ENCODE measurements around the gene OR14C36. TPM values are rescaled to one million over a fixed set of nuclear protein-coding genes. Genes with fewer than 3 reads are reported as not detected.

Gene OR14C36
- total and polyA plus RNA-seq, 2 donors from 2014 or later, result not detected

GRCh38 chr1:248316796-248317195 lies 31.8 kb upstream of the OR14C36 start:
- FAIRE-seq, result no peak

GRCh38 chr1:248324468-248324867 lies 24.1 kb upstream of the OR14C36 start, which contains the start of gene OR2M7:
OR2M7 (minus strand) TSS chr1:248324568; CDS start chr1:248324568, 0 bp downstream.
- Histone ChIP-seq H3K36me3 (ENCODE audit: control insufficient read depth in 2 of 3, insufficient read depth in 3 of 3, low read length in 3 of 3) (no peaks in the 10 kb centered on the region), H3K27ac (ENCODE audit: low read depth in 2 of 2, low read length in 2 of 2) (no peak within 1 kb of the TSS), H3K9me3 (ENCODE audit: control insufficient read depth in 2 of 3, insufficient read depth in 1 of 3, low read length in 3 of 3) (no peaks in the 10 kb centered on the region), H3K9ac (ENCODE audit: low read length in 3 of 3) (no peak within 1 kb of the TSS), H3K4me1 (ENCODE audit: control insufficient read depth in 2 of 3, insufficient read depth in 2 of 3, low read depth in 1 of 3, low read length in 3 of 3) (no peaks in the 10 kb centered on the region), H3K4me3 (ENCODE audit: low read length in 3 of 3) (no peak within 1 kb of the TSS), H3K27me3 (ENCODE audit: control insufficient read depth, insufficient read depth, low read length) (no peaks in the 10 kb centered on the region)
- FAIRE-seq (no peak), DNase-seq (no peak)
- no peak for TF ChIP-seq CTCF (IDR thresholded peaks at IDR 0.05; ENCODE audit: borderline replicate concordance, extremely low read depth, insufficient read depth)
- intact Hi-C loops (cut with DNase I), result no loop called here

More at GRCh38 chr1:248316796-248317195, 31.8 kb upstream of the OR14C36 start:
- Histone ChIP-seq H3K4me1 (ENCODE audit: control insufficient read depth in 2 of 3, insufficient read depth in 2 of 3, low read depth in 1 of 3, low read length in 3 of 3) (no peaks in the 10 kb centered on the region), H3K36me3 (ENCODE audit: control insufficient read depth in 2 of 3, insufficient read depth in 3 of 3, low read length in 3 of 3) (no peaks in the 10 kb centered on the region), H3K9me3 (ENCODE audit: control insufficient read depth in 2 of 3, insufficient read depth in 1 of 3, low read length in 3 of 3) (peaks cover 0 to 3% (median 0%) of the 10 kb centered on the region in 3 donors), H3K4me3 (ENCODE audit: low read length in 3 of 3) (no peak overlapping the region), H3K27me3 (ENCODE audit: control insufficient read depth, insufficient read depth, low read length) (no peaks in the 10 kb centered on the region), H3K27ac (ENCODE audit: low read depth in 2 of 2, low read length in 2 of 2) (no peak overlapping the region), H3K9ac (ENCODE audit: low read length in 3 of 3) (no peak overlapping the region)
- no peak for DNase-seq
- TF ChIP-seq CTCF (IDR thresholded peaks at IDR 0.05; ENCODE audit: borderline replicate concordance, extremely low read depth, insufficient read depth), result no peak
- intact Hi-C loops (cut with DNase I), result no loop called here

DNA sequence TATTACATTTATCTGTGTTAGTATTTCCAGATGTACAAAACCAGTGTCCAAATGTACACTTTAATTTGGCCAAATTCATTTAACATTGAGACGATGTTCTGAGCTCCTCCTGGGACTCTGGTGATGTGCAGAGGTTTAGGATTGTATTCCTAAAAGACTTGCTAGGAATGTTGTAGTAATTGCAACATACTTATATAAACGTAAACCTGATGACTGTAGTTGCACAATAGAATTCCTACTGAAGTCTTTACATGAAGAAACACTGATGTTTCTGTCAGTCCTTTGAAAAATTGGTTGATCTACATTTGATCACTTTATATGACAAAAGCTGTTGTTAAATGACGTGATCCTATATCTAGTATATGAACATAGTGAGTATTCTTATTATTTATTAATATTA lies 5.1 kb upstream of the OR14C36 start:
- Histone ChIP-seq H3K9ac (ENCODE audit: low read length in 3 of 3) (no peak overlapping the region), H3K9me3 (ENCODE audit: control insufficient read depth in 2 of 3, insufficient read depth in 1 of 3, low read length in 3 of 3) (no peaks in the 10 kb centered on the region), H3K27me3 (ENCODE audit: control insufficient read depth, insufficient read depth, low read length) (no peaks in the 10 kb centered on the region), H3K4me1 (ENCODE audit: control insufficient read depth in 2 of 3, insufficient read depth in 2 of 3, low read depth in 1 of 3, low read length in 3 of 3) (no peaks in the 10 kb centered on the region), H3K27ac (ENCODE audit: low read depth in 2 of 2, low read length in 2 of 2) (no peak overlapping the region), H3K4me3 (ENCODE audit: low read length in 3 of 3) (no peak overlapping the region), H3K36me3 (ENCODE audit: control insufficient read depth in 2 of 3, insufficient read depth in 3 of 3, low read length in 3 of 3) (no peaks in the 10 kb centered on the region)
- no peak for TF ChIP-seq CTCF (IDR thresholded peaks at IDR 0.05; ENCODE audit: borderline replicate concordance, extremely low read depth, insufficient read depth)
- intact Hi-C loops (cut with DNase I), result no loop called here
- DNase-seq (no peak), FAIRE-seq (no peak)

- FAIRE-seq (no peak), DNase-seq (no peak)
- Histone ChIP-seq H3K27ac (ENCODE audit: low read depth in 2 of 2, low read length in 2 of 2) (no peak overlapping the region), H3K9ac (ENCODE audit: low read length in 3 of 3) (no peak overlapping the region), H3K4me3 (ENCODE audit: low read length in 3 of 3) (no peak overlapping the region), H3K4me1 (ENCODE audit: control insufficient read depth in 2 of 3, insufficient read depth in 2 of 3, low read depth in 1 of 3, low read length in 3 of 3) (no peaks in the 10 kb centered on the region), H3K27me3 (ENCODE audit: control insufficient read depth, insufficient read depth, low read length) (no peaks in the 10 kb centered on the region), H3K36me3 (ENCODE audit: control insufficient read depth in 2 of 3, insufficient read depth in 3 of 3, low read length in 3 of 3) (no peaks in the 10 kb centered on the region), H3K9me3 (ENCODE audit: control insufficient read depth in 2 of 3, insufficient read depth in 1 of 3, low read length in 3 of 3) (peaks cover 0 to 3% (median 0%) of the 10 kb centered on the region in 3 donors)
- intact Hi-C loops (cut with DNase I), result no loop called here
- TF ChIP-seq CTCF (IDR thresholded peaks at IDR 0.05; ENCODE audit: borderline replicate concordance, extremely low read depth, insufficient read depth), result no peak
These were observed 10.8 kb downstream of the OR14C36 start for GRCh38 chr1:248359415-248359814.

All from kidney (tissue), 14 donors.